ENCODE results near the gene SORL1-AS1.

The SORL1-AS1 gene

DNA sequence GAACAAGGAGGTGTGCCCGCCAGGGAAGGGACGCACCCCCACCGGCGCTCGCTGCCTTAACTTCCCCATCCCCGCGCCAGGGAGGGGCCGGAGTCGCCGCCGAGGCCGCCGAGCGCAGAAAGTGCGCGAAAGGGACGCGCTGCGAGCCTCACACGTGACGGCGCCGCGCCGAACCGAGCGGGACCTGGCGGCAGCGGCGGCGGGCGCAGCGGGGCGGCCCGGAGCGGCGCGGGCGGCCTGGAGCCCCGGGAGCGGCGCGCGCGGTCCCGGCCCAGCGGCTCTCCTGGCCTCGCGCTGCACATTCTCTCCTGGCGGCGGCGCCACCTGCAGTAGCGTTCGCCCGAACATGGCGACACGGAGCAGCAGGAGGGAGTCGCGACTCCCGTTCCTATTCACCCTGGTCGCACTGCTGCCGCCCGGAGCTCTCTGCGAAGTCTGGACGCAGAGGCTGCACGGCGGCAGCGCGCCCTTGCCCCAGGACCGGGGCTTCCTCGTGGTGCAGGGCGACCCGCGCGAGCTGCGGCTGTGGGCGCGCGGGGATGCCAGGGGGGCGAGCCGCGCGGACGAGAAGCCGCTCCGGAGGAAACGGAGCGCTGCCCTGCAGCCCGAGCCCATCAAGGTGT is 670 bp downstream of the SORL1-AS1 start, which contains the start of gene SORL1:
TSS of gene SORL1 (plus strand) at position 329 of the 623 bp plus-strand sequence. CDS start at position 347, 18 bp downstream.
- peak; percentile 86 for DNase-seq
- peak within 1 kb of the TSS; percentile 90 for H3K4me3 Mint-ChIP-seq (ENCODE audit: unreplicated experiment)
- H3K27ac Mint-ChIP-seq (ENCODE audit: unreplicated experiment): peak within 1 kb of the TSS; percentile 41
- peaks cover 13% of the 10 kb centered on the region for H3K4me1 Mint-ChIP-seq (ENCODE audit: low read depth, unreplicated experiment)
- peaks cover 4% of the 10 kb centered on the region for H3K27me3 Mint-ChIP-seq (ENCODE audit: unreplicated experiment)
- no peaks in the 10 kb centered on the region for H3K36me3 Mint-ChIP-seq (ENCODE audit: unreplicated experiment)
- peaks cover 6% of the 10 kb centered on the region for H3K9me3 Mint-ChIP-seq (ENCODE audit: unreplicated experiment)
- TF ChIP-seq, protein P1, sequence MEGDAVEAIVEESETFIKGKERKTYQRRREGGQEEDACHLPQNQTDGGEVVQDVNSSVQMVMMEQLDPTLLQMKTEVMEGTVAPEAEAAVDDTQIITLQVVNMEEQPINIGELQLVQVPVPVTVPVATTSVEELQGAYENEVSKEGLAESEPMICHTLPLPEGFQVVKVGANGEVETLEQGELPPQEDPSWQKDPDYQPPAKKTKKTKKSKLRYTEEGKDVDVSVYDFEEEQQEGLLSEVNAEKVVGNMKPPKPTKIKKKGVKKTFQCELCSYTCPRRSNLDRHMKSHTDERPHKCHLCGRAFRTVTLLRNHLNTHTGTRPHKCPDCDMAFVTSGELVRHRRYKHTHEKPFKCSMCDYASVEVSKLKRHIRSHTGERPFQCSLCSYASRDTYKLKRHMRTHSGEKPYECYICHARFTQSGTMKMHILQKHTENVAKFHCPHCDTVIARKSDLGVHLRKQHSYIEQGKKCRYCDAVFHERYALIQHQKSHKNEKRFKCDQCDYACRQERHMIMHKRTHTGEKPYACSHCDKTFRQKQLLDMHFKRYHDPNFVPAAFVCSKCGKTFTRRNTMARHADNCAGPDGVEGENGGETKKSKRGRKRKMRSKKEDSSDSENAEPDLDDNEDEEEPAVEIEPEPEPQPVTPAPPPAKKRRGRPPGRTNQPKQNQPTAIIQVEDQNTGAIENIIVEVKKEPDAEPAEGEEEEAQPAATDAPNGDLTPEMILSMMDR (IDR thresholded peaks at IDR 0.05; ENCODE audit: partially characterized antibody, unreplicated experiment): no peak

DNA sequence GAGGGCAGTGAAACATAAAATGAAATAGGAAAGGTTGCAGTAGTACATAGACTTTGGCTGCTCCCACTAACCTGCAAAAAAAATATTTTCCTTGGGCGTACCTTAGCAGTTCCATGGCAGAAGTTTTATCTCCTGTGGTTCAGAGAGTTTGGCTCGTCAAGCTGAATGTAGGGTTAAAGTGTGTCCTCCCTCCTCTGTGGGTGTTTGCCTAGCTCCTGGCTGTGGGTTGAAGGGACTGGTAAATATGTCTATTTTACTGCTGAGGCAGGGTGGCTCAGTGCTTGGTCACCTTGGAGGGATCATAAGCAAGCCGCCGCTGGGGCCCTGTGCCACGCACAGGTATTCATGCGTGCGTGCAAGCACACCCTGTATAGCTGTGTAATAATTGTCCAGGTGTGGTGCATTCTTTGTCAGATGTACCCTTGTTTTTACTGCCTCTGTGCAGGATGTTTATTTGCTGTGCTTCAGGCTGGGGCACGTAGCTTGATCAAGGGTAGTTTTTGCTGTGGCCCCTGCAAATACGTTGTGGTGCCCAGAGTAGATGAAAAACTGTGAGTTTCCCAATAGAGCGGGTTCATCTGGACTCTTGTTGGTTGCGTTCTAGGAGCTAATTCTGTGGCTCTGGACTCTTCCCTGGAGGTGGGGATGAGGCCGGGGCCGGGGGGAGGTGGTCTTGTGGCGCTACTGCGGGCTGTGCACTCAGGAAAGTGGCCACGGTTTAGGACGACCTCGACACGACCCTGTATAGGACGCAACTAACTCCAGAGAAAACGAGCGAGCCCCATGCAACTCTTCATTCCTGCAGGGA is 1.4 kb downstream of the SORL1-AS1 start:
- H3K4me1 Mint-ChIP-seq (ENCODE audit: low read depth, unreplicated experiment): peaks cover 12% of the 10 kb centered on the region
- TF ChIP-seq, protein P1 (IDR thresholded peaks at IDR 0.05; ENCODE audit: partially characterized antibody, unreplicated experiment): no peak
- H3K36me3 Mint-ChIP-seq (ENCODE audit: unreplicated experiment): no peaks in the 10 kb centered on the region
- peak overlapping the region; percentile 77 for H3K4me3 Mint-ChIP-seq (ENCODE audit: unreplicated experiment)
- H3K27me3 Mint-ChIP-seq (ENCODE audit: unreplicated experiment): peaks cover 2% of the 10 kb centered on the region
- peaks cover 4% of the 10 kb centered on the region for H3K9me3 Mint-ChIP-seq (ENCODE audit: unreplicated experiment)
- H3K27ac Mint-ChIP-seq (ENCODE audit: unreplicated experiment): no peak overlapping the region
- DNase-seq: no peak

DNA sequence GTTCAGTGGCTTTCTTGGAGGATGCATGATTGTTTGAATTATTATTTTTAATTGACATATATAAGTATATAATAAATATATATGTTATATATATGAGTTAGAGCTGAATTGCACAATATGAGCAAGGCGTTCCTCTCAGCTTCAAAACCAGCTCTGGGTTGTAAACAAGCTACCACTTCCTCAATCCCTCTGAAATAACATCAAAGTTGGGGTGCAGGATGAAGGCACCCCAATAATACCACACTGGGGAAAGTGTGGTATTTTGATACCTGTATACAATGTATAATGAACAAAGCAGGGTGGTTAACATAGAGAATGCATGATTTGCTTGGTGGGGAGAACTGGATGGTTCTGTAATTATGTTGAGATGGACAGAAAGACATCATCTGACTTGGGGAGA is 2.4 kb downstream of the SORL1-AS1 start:
- H3K9me3 Mint-ChIP-seq (ENCODE audit: unreplicated experiment): peaks cover 4% of the 10 kb centered on the region
- TF ChIP-seq, protein P1 (IDR thresholded peaks at IDR 0.05; ENCODE audit: partially characterized antibody, unreplicated experiment): no peak
- H3K4me3 Mint-ChIP-seq (ENCODE audit: unreplicated experiment): no peak overlapping the region
- H3K4me1 Mint-ChIP-seq (ENCODE audit: low read depth, unreplicated experiment): peaks cover 20% of the 10 kb centered on the region
- no peak overlapping the region for H3K27ac Mint-ChIP-seq (ENCODE audit: unreplicated experiment)
- H3K27me3 Mint-ChIP-seq (ENCODE audit: unreplicated experiment): peaks cover 2% of the 10 kb centered on the region
- no peak for DNase-seq
- H3K36me3 Mint-ChIP-seq (ENCODE audit: unreplicated experiment): no peaks in the 10 kb centered on the region

DNA sequence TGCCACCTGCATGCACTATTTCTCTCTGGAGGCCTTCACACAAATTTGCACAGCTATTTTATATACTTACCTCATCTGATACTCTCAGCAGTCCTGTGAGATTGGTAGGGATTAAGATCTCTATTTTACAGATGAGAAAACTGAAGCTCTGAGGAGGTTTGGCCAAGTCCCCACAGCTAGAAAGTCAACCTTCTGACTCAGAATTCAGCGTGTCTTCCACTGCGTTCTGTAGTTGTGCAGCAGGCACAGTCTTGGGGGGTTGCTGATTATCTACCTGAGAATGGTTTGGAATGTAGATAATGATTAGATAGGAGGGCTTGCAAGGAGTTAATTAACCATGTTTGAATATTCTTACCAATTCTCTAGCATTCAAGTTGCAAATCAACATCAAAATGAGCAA is 3.1 kb downstream of the SORL1-AS1 start:
- peaks cover 2% of the 10 kb centered on the region for H3K27me3 Mint-ChIP-seq (ENCODE audit: unreplicated experiment)
- H3K36me3 Mint-ChIP-seq (ENCODE audit: unreplicated experiment): no peaks in the 10 kb centered on the region
- TF ChIP-seq, protein P1 (IDR thresholded peaks at IDR 0.05; ENCODE audit: partially characterized antibody, unreplicated experiment): no peak
- no peak for DNase-seq
- H3K9me3 Mint-ChIP-seq (ENCODE audit: unreplicated experiment): peaks cover 4% of the 10 kb centered on the region
- peaks cover 16% of the 10 kb centered on the region for H3K4me1 Mint-ChIP-seq (ENCODE audit: low read depth, unreplicated experiment)
- no peak overlapping the region for H3K27ac Mint-ChIP-seq (ENCODE audit: unreplicated experiment)
- no peak overlapping the region for H3K4me3 Mint-ChIP-seq (ENCODE audit: unreplicated experiment)

DNA sequence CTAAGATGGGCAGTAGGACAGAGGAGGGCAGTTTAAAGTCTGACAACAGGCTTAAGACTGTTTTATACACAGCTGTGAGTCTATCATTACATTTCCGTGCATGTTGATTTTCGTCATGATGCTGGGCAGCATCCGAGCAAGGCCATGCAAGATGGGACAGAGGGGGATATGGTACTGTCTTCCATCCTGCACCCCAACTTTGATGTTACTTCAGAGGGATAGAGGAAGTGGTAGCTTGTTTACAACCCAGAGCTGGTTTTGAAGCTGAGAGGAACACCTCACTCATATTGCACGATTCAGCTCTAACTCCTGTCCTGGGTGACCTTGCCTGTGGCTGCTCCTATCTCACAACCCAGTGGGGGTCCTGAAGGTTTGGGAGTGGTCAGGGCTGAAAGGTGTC is 3.6 kb downstream of the SORL1-AS1 start:
- Mint-ChIP-seq H3K27me3 (ENCODE audit: unreplicated experiment) (peaks cover 2% of the 10 kb centered on the region), H3K4me3 (ENCODE audit: unreplicated experiment) (no peak overlapping the region), H3K4me1 (ENCODE audit: low read depth, unreplicated experiment) (peaks cover 18% of the 10 kb centered on the region), H3K9me3 (ENCODE audit: unreplicated experiment) (peaks cover 4% of the 10 kb centered on the region), H3K36me3 (ENCODE audit: unreplicated experiment) (no peaks in the 10 kb centered on the region), H3K27ac (ENCODE audit: unreplicated experiment) (no peak overlapping the region)
- TF ChIP-seq, protein P1 (IDR thresholded peaks at IDR 0.05; ENCODE audit: partially characterized antibody, unreplicated experiment): no peak
- no peak for DNase-seq

Data from glutamatergic neuron (in vitro differentiated cells).